ENCODE data around the gene CLEC2A. TPM values are rescaled to one million over a fixed set of nuclear protein-coding genes. Genes with fewer than 3 reads are reported as not detected.

Gene CLEC2A
- polyA plus RNA-seq, 4 donors: not detected

- DNase-seq (ENCODE audit: low read depth in 4 of 4, low spot score in 3 of 4): no peak
Observed at GRCh38 chr12:9936591-9936990, 4.4 kb upstream of the CLEC2A start.

GRCh38 chr12:9935026-9935425 is 2.9 kb upstream of the CLEC2A start:
- no peak for DNase-seq (ENCODE audit: low read depth in 4 of 4, low spot score in 3 of 4)

GRCh38 chr12:9933958-9934357 is 1.8 kb upstream of the CLEC2A start:
- no peak for DNase-seq (ENCODE audit: low read depth in 4 of 4, low spot score in 3 of 4)

- DNase-seq (ENCODE audit: low read depth in 4 of 4, low spot score in 3 of 4): no peak
Observed at GRCh38 chr12:9931245-9931644, 925 bp downstream of the CLEC2A start.

- no peak for DNase-seq (ENCODE audit: low read depth in 4 of 4, low spot score in 3 of 4)
Observed at GRCh38 chr12:9928607-9929006, 3.6 kb downstream of the CLEC2A start.

- no peak for DNase-seq (ENCODE audit: low read depth in 4 of 4, low spot score in 3 of 4)
Observed at GRCh38 chr12:9926876-9927275, 5.3 kb downstream of the CLEC2A start.

- DNase-seq (ENCODE audit: low read depth in 4 of 4, low spot score in 3 of 4): no peak
Observed at GRCh38 chr12:9925705-9926393, 6.3 kb downstream of the CLEC2A start.

GRCh38 chr12:9922429-9922828 is 9.7 kb downstream of the CLEC2A start:
- DNase-seq (ENCODE audit: low read depth in 4 of 4, low spot score in 3 of 4): no peak

- no peak for DNase-seq (ENCODE audit: low read depth in 4 of 4, low spot score in 3 of 4)
Observed at GRCh38 chr12:9920451-9920850, 11.7 kb downstream of the CLEC2A start.

- no peak for DNase-seq (ENCODE audit: low read depth in 4 of 4, low spot score in 3 of 4)
Observed at GRCh38 chr12:9919443-9919842, 12.7 kb downstream of the CLEC2A start.

- no peak for DNase-seq (ENCODE audit: low read depth in 4 of 4, low spot score in 3 of 4)
Observed at GRCh38 chr12:9911708-9912107, 20.5 kb downstream of the CLEC2A start.

- DNase-seq (ENCODE audit: low read depth in 4 of 4, low spot score in 3 of 4): no peak
Observed at GRCh38 chr12:9910716-9911421, 21.3 kb downstream of the CLEC2A start.

- no peak for DNase-seq (ENCODE audit: low read depth in 4 of 4, low spot score in 3 of 4)
Observed at GRCh38 chr12:9909724-9910123, 22.4 kb downstream of the CLEC2A start.

- no peak for DNase-seq (ENCODE audit: low read depth in 4 of 4, low spot score in 3 of 4)
Observed at GRCh38 chr12:9908350-9908749, 23.8 kb downstream of the CLEC2A start.

- DNase-seq (ENCODE audit: low read depth in 4 of 4, low spot score in 3 of 4): no peak
Observed at GRCh38 chr12:9907769-9908168, 24.4 kb downstream of the CLEC2A start.

GRCh38 chr12:9906873-9907272 is 25.3 kb downstream of the CLEC2A start:
- DNase-seq (ENCODE audit: low read depth in 4 of 4, low spot score in 3 of 4): no peak

GRCh38 chr12:9902539-9903228 is 29.5 kb downstream of the CLEC2A start:
- DNase-seq (ENCODE audit: low read depth in 4 of 4, low spot score in 3 of 4): no peak

- no peak for DNase-seq (ENCODE audit: low read depth in 4 of 4, low spot score in 3 of 4)
Observed at GRCh38 chr12:9900930-9901329, 31.2 kb downstream of the CLEC2A start.

GRCh38 chr12:9899209-9899608 is 33.0 kb downstream of the CLEC2A start:
- DNase-seq (ENCODE audit: low read depth in 4 of 4, low spot score in 3 of 4): no peak

GRCh38 chr12:9897535-9897934 is 34.6 kb downstream of the CLEC2A start:
- no peak for DNase-seq (ENCODE audit: low read depth in 4 of 4, low spot score in 3 of 4)

GRCh38 chr12:9895215-9895971 is 36.8 kb downstream of the CLEC2A start:
- no peak for DNase-seq (ENCODE audit: low read depth in 4 of 4, low spot score in 3 of 4)

Measured in left renal pelvis (tissue), 4 donors.